GM18951 (cell line): ENCODE results near the gene FBXO42.

Experiments used
- POLR2A ChIP-seq: IDR thresholded peaks from 4 replicates; pipeline ENCODE4 v1.6.1; 2011; ENCODE audit warnings: mild to moderate bottlenecking; ENCODE audit not compliant: insufficient read length, insufficient read depth; ENCODE audit errors: extremely low read depth
- in situ Hi-C: fragments of 300-500 bp; cut with MboI; formaldehyde crosslinking; loops from one replicate; pipeline ENCODE4 v1.12.0; 2022; ENCODE audit warnings: low sequenced_read_pairs, mixed read lengths, inconsistent platforms; ENCODE audit not compliant: unreplicated experiment

Gene FBXO42

GRCh38 chr1:16334655-16335340 is 17.5 kb downstream of the FBXO42 start:
- in situ Hi-C loops = no loop called here
- TF ChIP-seq POLR2A = no peak

- in situ Hi-C loops = no loop called here
- TF ChIP-seq POLR2A = no peak
Observed at GRCh38 chr1:16326833-16327404, 25.4 kb downstream of the FBXO42 start.

GRCh38 chr1:16324456-16324890 is 27.8 kb downstream of the FBXO42 start:
- in situ Hi-C loops = no loop called here

GRCh38 chr1:16321176-16321867 is 31.0 kb downstream of the FBXO42 start:
- in situ Hi-C loops = no loop called here
- TF ChIP-seq POLR2A = no peak

More at GRCh38 chr1:16324456-16324890, 27.8 kb downstream of the FBXO42 start:
- TF ChIP-seq POLR2A = no peak

- in situ Hi-C loops = no loop called here
- no peak for TF ChIP-seq POLR2A
Observed at GRCh38 chr1:16318555-16318954, 33.7 kb downstream of the FBXO42 start.

GRCh38 chr1:16315437-16315836 is 36.8 kb downstream of the FBXO42 start:
- in situ Hi-C loops = no loop called here
- TF ChIP-seq POLR2A = no peak

GRCh38 chr1:16307222-16307621 is 45.1 kb downstream of the FBXO42 start:
- no peak for TF ChIP-seq POLR2A
- in situ Hi-C loops = no loop called here

GRCh38 chr1:16302709-16303627 is 49.3 kb downstream of the FBXO42 start:
- TF ChIP-seq POLR2A = no peak
- in situ Hi-C loops = no loop called here

- in situ Hi-C loops = no loop called here
- no peak for TF ChIP-seq POLR2A
Observed at GRCh38 chr1:16300436-16300835, 51.8 kb downstream of the FBXO42 start.

GRCh38 chr1:16298653-16299052 is 53.6 kb downstream of the FBXO42 start:
- in situ Hi-C loops = no loop called here

GRCh38 chr1:16296643-16297042 is 55.6 kb downstream of the FBXO42 start:
- no peak for TF ChIP-seq POLR2A
- in situ Hi-C loops = no loop called here

More at GRCh38 chr1:16298653-16299052, 53.6 kb downstream of the FBXO42 start:
- TF ChIP-seq POLR2A = no peak

GRCh38 chr1:16294219-16295212 is 57.8 kb downstream of the FBXO42 start:
- TF ChIP-seq POLR2A = no peak
- in situ Hi-C loops = no loop called here
